Endodermal cell (in vitro differentiated cells): Measurements from ENCODE around the gene SH2B3. TPM values are rescaled to one million over a fixed set of nuclear protein-coding genes. Genes with fewer than 3 reads are reported as not detected.

Experiments used
- DNase-seq: peaks from one replicate; pipeline ENCODE4 v3.0.0-alpha.2; 2017
- H3K27ac ChIP-seq: 2 replicates; pipeline ENCODE4 v1.5.1; 2013; ENCODE audit warnings: mild to moderate bottlenecking, low read depth, low read length, moderate library complexity
- H3K27me3 ChIP-seq: 2 replicates; pipeline ENCODE4 v1.6.1; 2013; ENCODE audit warnings: mild to moderate bottlenecking, low read length, moderate library complexity; ENCODE audit not compliant: insufficient read depth, control insufficient read depth, poor library complexity, severe bottlenecking
- H3K36me3 ChIP-seq: 2 replicates; pipeline ENCODE4 v1.7.0; 2013; ENCODE audit warnings: mild to moderate bottlenecking, low read length, moderate library complexity; ENCODE audit not compliant: control insufficient read depth, insufficient read depth
- H3K4me1 ChIP-seq: one replicate; pipeline ENCODE4 v1.7.0; 2013; ENCODE audit warnings: low read length; ENCODE audit not compliant: control insufficient read depth, insufficient read depth
- H3K4me3 ChIP-seq: 2 replicates; pipeline ENCODE4 v1.5.1; 2013; ENCODE audit warnings: mild to moderate bottlenecking, low read length, moderate library complexity
- H3K9ac ChIP-seq: 2 replicates; pipeline ENCODE4 v1.6.1; 2013; ENCODE audit warnings: mild to moderate bottlenecking, low read length, moderate library complexity; ENCODE audit not compliant: poor library complexity, severe bottlenecking; ENCODE audit errors: extremely low read depth
- H3K9me3 ChIP-seq: 2 replicates; pipeline ENCODE4 v1.6.1; 2013; ENCODE audit warnings: mild to moderate bottlenecking, low read length, moderate library complexity; ENCODE audit not compliant: control insufficient read depth
- H3K27ac Mint-ChIP-seq: 2 replicates; pipeline ENCODE4 v1.8.0; 2020; ENCODE audit warnings: mixed read lengths
- H3K27me3 Mint-ChIP-seq: 2 replicates; pipeline ENCODE4 v1.8.0; 2021; ENCODE audit warnings: mild to moderate bottlenecking, mixed read lengths; ENCODE audit not compliant: insufficient read depth
- H3K36me3 Mint-ChIP-seq: 2 replicates; pipeline ENCODE4 v1.8.0; 2020; ENCODE audit warnings: low read depth, mixed read lengths
- H3K4me1 Mint-ChIP-seq: 2 replicates; pipeline ENCODE4 v1.8.0; 2020; ENCODE audit warnings: mixed read lengths
- H3K4me3 Mint-ChIP-seq: 2 replicates; pipeline ENCODE4 v1.8.0; 2020; ENCODE audit warnings: mild to moderate bottlenecking, moderate library complexity, mixed read lengths
- H3K9me3 Mint-ChIP-seq: 2 replicates; pipeline ENCODE4 v1.8.0; 2020; ENCODE audit warnings: mild to moderate bottlenecking, mixed read lengths
- WGBS, 2 experiments: methylation state at CpG; one replicate each; pipeline versions ENCODE4 v1.1.5 to v1.1.7; 2013; ENCODE audit warnings: missing lambda C conversion rate in 2 of 2, mixed read lengths in 1 of 2; ENCODE audit not compliant: insufficient coverage in 1 of 2, insufficient read length in 1 of 2; 5-methylcytosine and 5-hydroxymethylcytosine counted together
- total RNA-seq, 2 donors: library from RNA; stranded (reverse); fragmentation: NEBNext Ultra II Directional in 1 of 2; extraction: Animal tissue kit (Norgen Biotek cat#: 25700) in 1 of 2; gene quantifications; 2 replicates in 1 of 2; 3 replicates in 1 of 2; pipeline ENCODE4 v1.2.1, GENCODE V29; 2021
- TF ChIP-seq, protein P1 (sequence below): fragments of 200-600 bp; sonication (generic); conservative IDR thresholded peaks from 2 replicates; pipeline ENCODE4 v1.5.0; 2021; ENCODE audit warnings: antibody characterized with exemption, mild to moderate bottlenecking

Gene SH2B3
- total RNA-seq, 2 donors from 2014 or later: 6.8 to 6.9 TPM

DNA sequence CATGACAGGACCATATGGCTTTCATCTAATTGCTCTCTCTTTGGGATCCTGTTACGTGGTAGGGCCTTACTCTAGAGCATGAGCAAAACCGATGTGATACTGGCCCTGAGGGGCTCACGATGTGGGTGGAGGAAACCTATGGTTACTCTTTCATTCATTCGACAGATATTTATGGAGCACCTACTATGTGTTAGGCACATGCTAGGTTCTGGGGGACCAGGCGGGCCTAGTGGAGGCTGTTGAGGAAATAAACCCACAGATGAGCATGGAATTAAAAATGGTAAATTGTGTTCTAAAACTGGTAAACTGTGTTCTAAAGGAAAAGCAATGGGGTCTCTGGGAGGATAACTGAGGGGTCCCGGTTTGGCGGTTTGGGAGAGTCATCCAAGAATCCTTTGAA lies 14.8 kb downstream of the SH2B3 start:
- no peak for DNase-seq
- Histone ChIP-seq H3K27me3 (no peaks in the 10 kb centered on the region), H3K4me1 (peaks cover 7% of the 10 kb centered on the region), H3K36me3 (no peaks in the 10 kb centered on the region), H3K9ac (no peak overlapping the region), H3K9me3 (no peaks in the 10 kb centered on the region), H3K4me3 (no peak overlapping the region), H3K27ac (no peak overlapping the region)
- Mint-ChIP-seq H3K9me3 (no peaks in the 10 kb centered on the region), H3K4me3 (no peak overlapping the region), H3K27me3 (no peaks in the 10 kb centered on the region), H3K36me3 (peaks cover 10% of the 10 kb centered on the region), H3K4me1 (peaks cover 11% of the 10 kb centered on the region), H3K27ac (peak overlapping the region; percentile 74)
- 90 to 93% methylated on average over 7 of the region's 7 CpGs for WGBS, 2 experiments
- TF ChIP-seq, protein P1, sequence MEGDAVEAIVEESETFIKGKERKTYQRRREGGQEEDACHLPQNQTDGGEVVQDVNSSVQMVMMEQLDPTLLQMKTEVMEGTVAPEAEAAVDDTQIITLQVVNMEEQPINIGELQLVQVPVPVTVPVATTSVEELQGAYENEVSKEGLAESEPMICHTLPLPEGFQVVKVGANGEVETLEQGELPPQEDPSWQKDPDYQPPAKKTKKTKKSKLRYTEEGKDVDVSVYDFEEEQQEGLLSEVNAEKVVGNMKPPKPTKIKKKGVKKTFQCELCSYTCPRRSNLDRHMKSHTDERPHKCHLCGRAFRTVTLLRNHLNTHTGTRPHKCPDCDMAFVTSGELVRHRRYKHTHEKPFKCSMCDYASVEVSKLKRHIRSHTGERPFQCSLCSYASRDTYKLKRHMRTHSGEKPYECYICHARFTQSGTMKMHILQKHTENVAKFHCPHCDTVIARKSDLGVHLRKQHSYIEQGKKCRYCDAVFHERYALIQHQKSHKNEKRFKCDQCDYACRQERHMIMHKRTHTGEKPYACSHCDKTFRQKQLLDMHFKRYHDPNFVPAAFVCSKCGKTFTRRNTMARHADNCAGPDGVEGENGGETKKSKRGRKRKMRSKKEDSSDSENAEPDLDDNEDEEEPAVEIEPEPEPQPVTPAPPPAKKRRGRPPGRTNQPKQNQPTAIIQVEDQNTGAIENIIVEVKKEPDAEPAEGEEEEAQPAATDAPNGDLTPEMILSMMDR: no peak

GRCh38 chr12:111424189-111424792 lies 18.6 kb downstream of the SH2B3 start:
- peaks cover 10% of the 10 kb centered on the region for H3K36me3 Mint-ChIP-seq
- peak overlapping the region; percentile 86 for H3K27ac Mint-ChIP-seq
- Histone ChIP-seq H3K9me3 (no peaks in the 10 kb centered on the region), H3K27me3 (no peaks in the 10 kb centered on the region), H3K9ac (no peak overlapping the region), H3K27ac (no peak overlapping the region), H3K36me3 (peaks cover 3% of the 10 kb centered on the region), H3K4me3 (no peak overlapping the region), H3K4me1 (peaks cover 7% of the 10 kb centered on the region)
- H3K4me3 Mint-ChIP-seq: no peak overlapping the region
- no peaks in the 10 kb centered on the region for H3K27me3 Mint-ChIP-seq
- no peak for DNase-seq
- TF ChIP-seq, protein P1: no peak
- H3K4me1 Mint-ChIP-seq: peaks cover 15% of the 10 kb centered on the region
- H3K9me3 Mint-ChIP-seq: no peaks in the 10 kb centered on the region
- 92 to 100% methylated on average over 8 to 11 of the region's 11 CpGs for WGBS, 2 experiments

DNA sequence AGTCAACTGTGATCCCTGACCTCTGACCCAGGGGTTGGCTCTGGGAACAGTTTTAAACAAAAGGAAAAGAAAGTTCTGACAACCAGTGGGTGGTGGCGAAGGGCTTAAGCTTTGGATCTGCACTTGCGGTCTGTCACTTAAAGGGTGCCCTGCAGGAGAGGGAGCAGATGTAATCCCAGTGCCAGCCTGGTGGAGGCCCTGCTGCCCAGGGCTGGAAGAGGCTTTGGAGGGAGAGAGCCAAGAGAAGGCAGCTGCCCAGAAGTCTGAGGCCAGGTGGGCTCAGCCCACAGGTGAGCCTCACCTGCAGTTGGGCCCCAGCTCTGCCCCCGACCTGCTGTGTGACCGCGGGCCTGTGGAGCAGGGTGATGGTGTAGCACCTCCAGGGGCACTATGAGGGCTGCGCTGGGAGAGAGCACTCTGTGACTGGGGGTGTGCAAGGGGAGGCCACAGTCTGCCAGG lies 19.1 kb downstream of the SH2B3 start:
- peak; percentile 94 for DNase-seq
- Mint-ChIP-seq H3K4me3 (no peak overlapping the region), H3K4me1 (peaks cover 15% of the 10 kb centered on the region), H3K36me3 (peaks cover 10% of the 10 kb centered on the region), H3K27ac (peak overlapping the region; percentile 86), H3K27me3 (no peaks in the 10 kb centered on the region), H3K9me3 (no peaks in the 10 kb centered on the region)
- TF ChIP-seq, protein P1: peak; percentile 74
- H3K4me3 ChIP-seq: no peak overlapping the region
- peaks cover 3% of the 10 kb centered on the region for H3K36me3 ChIP-seq
- WGBS, 2 experiments: 92 to 93% methylated on average over 2 to 6 of the region's 6 CpGs
- H3K27me3 ChIP-seq: no peaks in the 10 kb centered on the region
- no peak overlapping the region for H3K9ac ChIP-seq
- H3K27ac ChIP-seq: no peak overlapping the region
- H3K4me1 ChIP-seq: peaks cover 7% of the 10 kb centered on the region
- H3K9me3 ChIP-seq: no peaks in the 10 kb centered on the region
